Measurements from ENCODE around the gene VAT1. TPM values are rescaled to one million over a fixed set of nuclear protein-coding genes. Genes with fewer than 3 reads are reported as not detected.

Gene VAT1
- total and polyA plus RNA-seq, 10 donors: 20.3 to 144 (median 62.4) TPM

- Histone ChIP-seq H3K9me3 (no peaks in the 10 kb centered on the region), H3K27ac (peak overlapping the region in 5 of 8 donors; percentile 80 to 87 (median 83)), H3K36me3 (peaks cover 0 to 51% (median 14%) of the 10 kb centered on the region in 6 donors), H3K4me1 (peaks cover 33 to 92% (median 70%) of the 10 kb centered on the region in 6 donors), H3K27me3 (replicated peaks in 1 of 7) (no peaks in the 10 kb centered on the region), H3K4me3 (no peak overlapping the region)
- TF ChIP-seq POLR2AphosphoS5 (IDR thresholded peaks at IDR 0.05) (peak; percentile 13 to 59 (median 25)), CTCF (IDR thresholded peaks at IDR 0.05 in 8 of 11, conservative IDR thresholded peaks at IDR 0.05 in 3 of 11) (no peak)
- intact Hi-C loops (cut with DNase I; ENCODE audit: low total_unique reads): no loop called here
- 62 to 70% (median 67%) methylated on average over 19 of the region's 19 CpGs for WGBS, 5 donors
- DNase-seq: no peak
Observed at GRCh38 chr17:43018008-43018853, 4.0 kb downstream of the VAT1 start.

DNA sequence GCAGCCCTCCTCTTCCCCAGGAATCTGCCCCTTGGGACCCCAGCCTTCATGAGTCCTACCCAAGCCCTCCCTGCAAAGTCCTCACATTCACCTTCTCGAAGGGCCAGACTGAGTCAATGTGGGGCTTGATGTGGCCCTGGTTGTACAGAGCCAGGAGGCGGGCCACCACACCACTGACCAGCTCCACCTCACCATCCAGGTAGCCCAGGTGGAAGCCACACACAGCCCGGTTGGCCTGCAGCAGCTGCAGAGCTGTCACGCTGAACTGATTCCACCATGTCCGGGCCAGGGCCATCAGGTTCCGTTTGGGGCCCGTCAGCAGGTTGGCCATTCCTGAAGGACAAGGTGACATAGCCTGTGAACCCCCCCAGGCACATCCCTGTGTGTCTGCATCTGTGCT is 6.0 kb downstream of the VAT1 start:
- Histone ChIP-seq H3K27ac (peak overlapping the region in 7 of 8 donors; percentile 9 to 75 (median 59)), H3K9me3 (no peaks in the 10 kb centered on the region), H3K4me3 (no peak overlapping the region), H3K4me1 (peaks cover 27 to 96% (median 69%) of the 10 kb centered on the region in 6 donors), H3K27me3 (replicated peaks in 1 of 7) (no peaks in the 10 kb centered on the region), H3K36me3 (peaks cover 0 to 71% (median 31%) of the 10 kb centered on the region in 6 donors)
- DNase-seq: no peak
- 88 to 92% (median 90%) methylated on average over 7 of the region's 7 CpGs; no CpG with 5 or more reads in 1 of the 5 donors for WGBS, 5 donors
- intact Hi-C loops (cut with DNase I; ENCODE audit: low total_unique reads): no loop called here
- TF ChIP-seq POLR2AphosphoS5 (IDR thresholded peaks at IDR 0.05) (peak in 1 of 3 donors; percentile 7), CTCF (IDR thresholded peaks at IDR 0.05 in 8 of 11, conservative IDR thresholded peaks at IDR 0.05 in 3 of 11) (no peak)

DNA sequence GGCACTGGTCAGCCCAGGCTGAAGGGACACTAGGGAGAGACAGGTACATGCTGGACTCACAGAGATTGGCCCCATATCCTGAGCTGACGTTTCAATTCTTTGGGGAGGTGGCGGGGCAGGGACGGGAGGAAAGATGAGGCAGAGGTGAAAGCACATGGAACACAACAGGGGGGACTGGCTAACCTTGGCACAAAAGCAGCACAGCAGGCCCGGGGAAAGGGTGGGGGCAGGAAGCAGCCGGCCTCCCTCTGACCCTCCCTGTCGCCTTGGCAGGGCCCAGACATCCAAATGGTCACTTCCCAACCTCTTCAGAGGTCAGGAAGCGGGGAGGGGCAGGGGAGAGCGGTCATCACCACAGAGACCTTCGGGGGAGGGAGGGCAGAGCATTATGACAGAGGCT is 6.6 kb downstream of the VAT1 start:
- peaks cover 0 to 77% (median 31%) of the 10 kb centered on the region in 6 donors for H3K36me3 ChIP-seq
- intact Hi-C loops (cut with DNase I; ENCODE audit: low total_unique reads): no loop called here
- no peak for TF ChIP-seq CTCF (IDR thresholded peaks at IDR 0.05 in 8 of 11, conservative IDR thresholded peaks at IDR 0.05 in 3 of 11)
- TF ChIP-seq POLR2A (IDR thresholded peaks at IDR 0.05): no peak
- TF ChIP-seq POLR2AphosphoS5 (IDR thresholded peaks at IDR 0.05): peak; percentile 87 to 90 (median 90)

More for the DNA sequence above, 6.6 kb downstream of the VAT1 start:
- no peak overlapping the region for H3K4me3 ChIP-seq
- H3K27me3 ChIP-seq (replicated peaks in 1 of 7): no peaks in the 10 kb centered on the region
- H3K27ac ChIP-seq: peak overlapping the region; percentile 13 to 75 (median 60)
- DNase-seq: peak; percentile 85
- WGBS, 5 donors: 39 to 74% (median 54%) methylated on average over 8 to 9 of the region's 9 CpGs
- H3K9me3 ChIP-seq: no peaks in the 10 kb centered on the region
- peaks cover 27 to 96% (median 69%) of the 10 kb centered on the region in 6 donors for H3K4me1 ChIP-seq
